ENCODE measurements around the gene PIGR.

- TF ChIP-seq CTCF (conservative IDR thresholded peaks at IDR 0.05; ENCODE audit: low read depth, low read length) (no peak), MAFK (IDR thresholded peaks at IDR 0.05; ENCODE audit: low read depth, low read length) (no peak), MXI1 (IDR thresholded peaks at IDR 0.05; ENCODE audit: borderline replicate concordance, low read depth, low read length) (no peak), USF2 (IDR thresholded peaks at IDR 0.05; ENCODE audit: low read depth, low read length) (no peak), POLR2A (IDR thresholded peaks at IDR 0.05; ENCODE audit: low read depth, low read length) (no peak), BHLHE40 (IDR thresholded peaks at IDR 0.05; ENCODE audit: low read depth, low read length) (no peak)
Measured at GRCh38 chr1:206898089-206898914, 48.0 kb downstream of the PIGR start.

Measured in IMR-90 (cell line).